Measurements from ENCODE around the gene IL25. TPM values are rescaled to one million over a fixed set of nuclear protein-coding genes. Genes with fewer than 3 reads are reported as not detected.
"Not testable (repeated sequence)": the region's sequence is repeated elsewhere in the genome, so short reads cannot be mapped to it uniquely, and the experiment has no call there.

IL25 gene
- not detected for total RNA-seq (ENCODE audit: unreplicated experiment)
- long read RNA-seq = 0 reads

GRCh38 chr14:23372509-23372908, at the start of gene IL25:
TSS of gene IL25 (plus strand) at chr14:23372809.
- H3K27ac Mint-ChIP-seq (ENCODE audit: unreplicated experiment) = no peak within 1 kb of the TSS
- DNase-seq (ENCODE audit: low spot score) = no peak
- H3K9me3 Mint-ChIP-seq (ENCODE audit: unreplicated experiment) = no peaks in the 10 kb centered on the region
- peaks cover 8% of the 10 kb centered on the region for H3K4me1 Mint-ChIP-seq (ENCODE audit: unreplicated experiment)
- no peaks in the 10 kb centered on the region for H3K36me3 Mint-ChIP-seq (ENCODE audit: low read depth, unreplicated experiment)
- H3K27me3 Mint-ChIP-seq (ENCODE audit: unreplicated experiment) = peaks cover 11% of the 10 kb centered on the region
- no peak for TF ChIP-seq CTCF (IDR thresholded peaks at IDR 0.05; ENCODE audit: unreplicated experiment)
- H3K4me3 Mint-ChIP-seq (ENCODE audit: unreplicated experiment) = no peak within 1 kb of the TSS

- DNase-seq (ENCODE audit: low spot score) = no peak
- no peaks in the 10 kb centered on the region for H3K9me3 Mint-ChIP-seq (ENCODE audit: unreplicated experiment)
- TF ChIP-seq CTCF (IDR thresholded peaks at IDR 0.05; ENCODE audit: unreplicated experiment) = no peak
- H3K4me1 Mint-ChIP-seq (ENCODE audit: unreplicated experiment) = peaks cover 40% of the 10 kb centered on the region
- H3K27me3 Mint-ChIP-seq (ENCODE audit: unreplicated experiment) = peaks cover 18% of the 10 kb centered on the region
- H3K27ac Mint-ChIP-seq (ENCODE audit: unreplicated experiment) = no peak overlapping the region
- no peak overlapping the region for H3K4me3 Mint-ChIP-seq (ENCODE audit: unreplicated experiment)
- peaks cover 33% of the 10 kb centered on the region for H3K36me3 Mint-ChIP-seq (ENCODE audit: low read depth, unreplicated experiment)
Measured at GRCh38 chr14:23323838-23324454, 48.7 kb upstream of the IL25 start.

GRCh38 chr14:23324455-23324846, 48.2 kb upstream of the IL25 start:
- H3K27ac Mint-ChIP-seq (ENCODE audit: unreplicated experiment) = no peak overlapping the region
- H3K27me3 Mint-ChIP-seq (ENCODE audit: unreplicated experiment) = peaks cover 18% of the 10 kb centered on the region
- H3K4me3 Mint-ChIP-seq (ENCODE audit: unreplicated experiment) = no peak overlapping the region
- peaks cover 33% of the 10 kb centered on the region for H3K36me3 Mint-ChIP-seq (ENCODE audit: low read depth, unreplicated experiment)
- TF ChIP-seq CTCF (IDR thresholded peaks at IDR 0.05; ENCODE audit: unreplicated experiment) = no peak
- no peak for DNase-seq (ENCODE audit: low spot score)
- H3K9me3 Mint-ChIP-seq (ENCODE audit: unreplicated experiment) = no peaks in the 10 kb centered on the region
- H3K4me1 Mint-ChIP-seq (ENCODE audit: unreplicated experiment) = peaks cover 40% of the 10 kb centered on the region

- Mint-ChIP-seq H3K27me3 (ENCODE audit: unreplicated experiment) (peaks cover 18% of the 10 kb centered on the region), H3K9me3 (ENCODE audit: unreplicated experiment) (no peaks in the 10 kb centered on the region), H3K36me3 (ENCODE audit: low read depth, unreplicated experiment) (peaks cover 27% of the 10 kb centered on the region), H3K27ac (ENCODE audit: unreplicated experiment) (no peak overlapping the region), H3K4me1 (ENCODE audit: unreplicated experiment) (peaks cover 35% of the 10 kb centered on the region), H3K4me3 (ENCODE audit: unreplicated experiment) (no peak overlapping the region)
- DNase-seq (ENCODE audit: low spot score) = no peak
- no peak for TF ChIP-seq CTCF (IDR thresholded peaks at IDR 0.05; ENCODE audit: unreplicated experiment)
Measured at GRCh38 chr14:23324993-23325392, 47.6 kb upstream of the IL25 start.

GRCh38 chr14:23325746-23326145, 46.9 kb upstream of the IL25 start:
- H3K4me3 Mint-ChIP-seq (ENCODE audit: unreplicated experiment) = not testable (repeated sequence)

More at GRCh38 chr14:23325746-23326145, 46.9 kb upstream of the IL25 start:
- DNase-seq (ENCODE audit: low spot score); H3K9me3 Mint-ChIP-seq (ENCODE audit: unreplicated experiment); H3K27ac Mint-ChIP-seq (ENCODE audit: unreplicated experiment): not testable (repeated sequence)
- Mint-ChIP-seq H3K4me1 (ENCODE audit: unreplicated experiment) (peaks cover 27% of the 10 kb centered on the region), H3K27me3 (ENCODE audit: unreplicated experiment) (peaks cover 15% of the 10 kb centered on the region), H3K36me3 (ENCODE audit: low read depth, unreplicated experiment) (peaks cover 22% of the 10 kb centered on the region)
